ENCODE data around the gene COLQ. TPM values are rescaled to one million over a fixed set of nuclear protein-coding genes. Genes with fewer than 3 reads are reported as not detected.
A peak's percentile ranks its signal among the peaks of the same experiment; 100 is the strongest.

The COLQ gene
- total RNA-seq, 6 donors from 2014 or later: 1.1 to 34.6 (median 2.6) TPM

DNA sequence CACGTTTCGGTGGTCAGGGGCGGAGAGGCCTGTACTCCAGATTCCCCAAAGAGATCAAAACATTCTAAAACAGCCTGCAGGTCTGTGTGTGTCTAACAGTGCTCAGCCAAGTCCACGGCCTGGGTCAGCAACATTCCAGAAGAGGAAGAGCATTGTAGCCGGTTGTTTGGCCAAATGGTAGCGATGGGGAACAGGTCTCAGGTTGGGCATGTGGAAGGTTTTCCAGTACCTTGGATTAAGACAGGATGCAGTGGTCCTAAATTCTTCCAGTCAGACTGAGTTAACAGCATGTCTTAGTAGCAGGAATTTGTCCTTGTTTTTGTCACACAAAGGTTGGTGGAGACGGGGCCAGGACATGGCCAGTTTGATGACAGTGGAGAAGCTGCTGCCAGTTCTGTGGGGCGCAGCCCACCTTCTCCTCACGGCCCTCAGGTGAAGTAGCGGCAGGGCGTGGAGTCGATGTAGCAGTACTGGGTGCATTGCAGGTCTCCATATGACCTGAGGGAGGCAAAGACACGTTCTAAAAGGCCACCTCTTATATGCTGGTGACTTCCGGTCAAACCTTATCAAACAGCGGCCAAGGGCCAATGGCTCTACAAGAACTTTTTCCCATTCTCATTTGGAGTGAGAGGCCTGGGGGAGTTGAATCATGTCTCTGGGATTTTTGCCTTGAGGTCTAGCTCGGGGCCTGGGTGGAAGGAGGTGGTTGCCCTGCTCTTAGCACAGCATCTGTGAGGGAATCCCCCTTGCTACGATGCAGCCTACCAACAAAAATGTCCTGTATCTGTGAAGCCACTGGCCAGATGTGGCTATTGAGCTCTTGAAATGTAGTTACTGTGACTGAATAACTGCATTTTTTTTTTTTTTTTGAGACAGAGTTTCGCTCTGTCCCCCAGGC lies 70.0 kb downstream of the COLQ start:
- DNase-seq: peak in 1 of 2 donors; percentile 32
- no peaks in the 10 kb centered on the region for H3K27me3 ChIP-seq
- H3K9me3 ChIP-seq: no peaks in the 10 kb centered on the region
- H3K4me1 ChIP-seq: no peaks in the 10 kb centered on the region
- TF ChIP-seq POLR2A (IDR thresholded peaks at IDR 0.05) (no peak), POLR2AphosphoS5 (IDR thresholded peaks at IDR 0.05) (no peak), EP300 (IDR thresholded peaks at IDR 0.05) (no peak)
- TF ChIP-seq, protein P1, sequence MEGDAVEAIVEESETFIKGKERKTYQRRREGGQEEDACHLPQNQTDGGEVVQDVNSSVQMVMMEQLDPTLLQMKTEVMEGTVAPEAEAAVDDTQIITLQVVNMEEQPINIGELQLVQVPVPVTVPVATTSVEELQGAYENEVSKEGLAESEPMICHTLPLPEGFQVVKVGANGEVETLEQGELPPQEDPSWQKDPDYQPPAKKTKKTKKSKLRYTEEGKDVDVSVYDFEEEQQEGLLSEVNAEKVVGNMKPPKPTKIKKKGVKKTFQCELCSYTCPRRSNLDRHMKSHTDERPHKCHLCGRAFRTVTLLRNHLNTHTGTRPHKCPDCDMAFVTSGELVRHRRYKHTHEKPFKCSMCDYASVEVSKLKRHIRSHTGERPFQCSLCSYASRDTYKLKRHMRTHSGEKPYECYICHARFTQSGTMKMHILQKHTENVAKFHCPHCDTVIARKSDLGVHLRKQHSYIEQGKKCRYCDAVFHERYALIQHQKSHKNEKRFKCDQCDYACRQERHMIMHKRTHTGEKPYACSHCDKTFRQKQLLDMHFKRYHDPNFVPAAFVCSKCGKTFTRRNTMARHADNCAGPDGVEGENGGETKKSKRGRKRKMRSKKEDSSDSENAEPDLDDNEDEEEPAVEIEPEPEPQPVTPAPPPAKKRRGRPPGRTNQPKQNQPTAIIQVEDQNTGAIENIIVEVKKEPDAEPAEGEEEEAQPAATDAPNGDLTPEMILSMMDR (IDR thresholded peaks at IDR 0.05): no peak
- H3K27ac ChIP-seq: no peak overlapping the region
- ATAC-seq (ENCODE audit: low FRiP score in 2 of 2): no peak
- WGBS, 2 donors: 91 to 93% methylated on average over 18 of the region's 18 CpGs
- H3K36me3 ChIP-seq: no peaks in the 10 kb centered on the region
- H3K4me3 ChIP-seq: no peak overlapping the region

DNA sequence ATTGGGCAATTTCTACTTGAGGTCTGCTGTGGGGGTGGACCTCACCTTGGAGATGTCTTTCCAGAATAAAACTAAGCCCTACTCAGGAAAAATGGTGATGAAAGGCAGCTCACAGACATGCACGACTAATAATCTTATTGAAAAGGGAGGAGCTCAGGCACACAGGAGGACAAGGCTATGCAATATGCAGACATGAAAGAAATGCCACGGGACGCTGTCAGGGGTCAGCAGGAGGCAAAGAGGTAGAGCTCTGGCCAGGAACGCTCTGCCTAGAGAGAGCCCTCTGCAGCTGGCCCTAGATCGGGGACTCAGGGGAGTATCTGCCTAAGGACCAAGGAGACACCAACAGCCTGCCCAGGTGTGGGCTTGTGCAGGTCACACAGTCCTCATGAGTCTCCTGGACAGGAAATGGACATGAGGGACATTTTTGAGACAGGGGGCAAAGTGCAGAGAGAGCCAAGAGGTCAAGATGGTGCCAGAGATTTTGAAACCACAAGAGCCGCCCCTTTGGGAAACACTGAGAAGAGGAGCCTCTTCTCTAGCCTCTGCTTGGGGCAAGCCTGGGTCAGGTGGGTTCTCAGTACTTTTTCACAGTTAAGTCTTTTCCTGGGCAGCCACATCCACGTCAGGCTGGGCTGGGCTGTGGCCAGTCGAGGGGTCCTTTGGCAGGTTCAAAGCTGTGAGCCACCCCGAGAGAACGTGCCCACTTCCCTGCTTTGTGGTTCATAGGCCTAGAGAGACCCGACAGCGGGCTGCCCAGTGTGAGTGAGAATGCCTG lies 70.9 kb downstream of the COLQ start:
- DNase-seq (peak in 1 of 2 donors; percentile 33), ATAC-seq (ENCODE audit: low FRiP score in 2 of 2) (no peak)
- H3K4me3 ChIP-seq: no peak overlapping the region
- TF ChIP-seq, protein P1 (IDR thresholded peaks at IDR 0.05): no peak
- 93 to 94% methylated on average over 12 of the region's 12 CpGs for WGBS, 2 donors
- no peak overlapping the region for H3K27ac ChIP-seq
- no peaks in the 10 kb centered on the region for H3K36me3 ChIP-seq
- no peaks in the 10 kb centered on the region for H3K9me3 ChIP-seq
- H3K27me3 ChIP-seq: no peaks in the 10 kb centered on the region
- H3K4me1 ChIP-seq: no peaks in the 10 kb centered on the region

DNA sequence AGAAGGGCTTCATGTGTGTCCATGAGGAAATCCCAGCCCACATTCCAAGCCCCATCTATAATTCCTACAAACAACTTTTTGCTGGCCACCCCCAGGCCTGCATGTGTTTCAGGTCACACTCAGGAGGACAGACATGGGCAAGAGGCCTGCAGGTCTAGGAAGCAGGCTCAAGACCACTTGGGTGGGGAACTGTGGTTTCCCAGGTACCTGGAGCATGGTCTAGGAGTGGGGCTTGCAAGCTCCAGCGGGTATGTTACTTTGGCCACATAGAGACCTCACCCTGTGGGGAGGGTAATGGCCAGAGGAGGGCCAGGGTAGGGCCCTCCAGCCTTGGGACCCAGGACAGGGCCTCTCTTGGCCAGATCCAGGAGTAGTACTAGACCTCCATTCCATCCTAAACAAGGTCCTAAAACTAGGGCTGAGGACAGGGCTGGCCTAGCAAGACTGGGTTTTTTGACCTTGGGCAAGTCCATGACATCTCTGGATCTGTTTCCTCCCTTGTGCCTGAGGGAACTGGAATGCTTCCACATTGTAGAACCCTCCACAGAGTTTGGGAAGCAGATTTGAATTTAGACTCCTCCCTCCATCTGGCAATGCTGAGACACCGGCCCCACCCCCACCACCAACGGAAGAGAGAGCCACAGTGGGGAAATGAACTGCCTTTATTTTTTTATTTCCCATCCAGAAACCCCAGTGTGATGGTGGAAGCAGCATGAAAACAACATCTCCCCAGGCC lies 71.8 kb downstream of the COLQ start:
- no peak for TF ChIP-seq POLR2AphosphoS5 (IDR thresholded peaks at IDR 0.05)
- no peaks in the 10 kb centered on the region for H3K36me3 ChIP-seq
- H3K9me3 ChIP-seq: no peaks in the 10 kb centered on the region
- DNase-seq (no peak), ATAC-seq (ENCODE audit: low FRiP score in 2 of 2) (no peak)
- 82 to 93% methylated on average over 3 of the region's 3 CpGs for WGBS, 2 donors
- no peaks in the 10 kb centered on the region for H3K4me1 ChIP-seq
- H3K27me3 ChIP-seq: no peaks in the 10 kb centered on the region
- no peak overlapping the region for H3K4me3 ChIP-seq
- H3K27ac ChIP-seq: no peak overlapping the region

DNA sequence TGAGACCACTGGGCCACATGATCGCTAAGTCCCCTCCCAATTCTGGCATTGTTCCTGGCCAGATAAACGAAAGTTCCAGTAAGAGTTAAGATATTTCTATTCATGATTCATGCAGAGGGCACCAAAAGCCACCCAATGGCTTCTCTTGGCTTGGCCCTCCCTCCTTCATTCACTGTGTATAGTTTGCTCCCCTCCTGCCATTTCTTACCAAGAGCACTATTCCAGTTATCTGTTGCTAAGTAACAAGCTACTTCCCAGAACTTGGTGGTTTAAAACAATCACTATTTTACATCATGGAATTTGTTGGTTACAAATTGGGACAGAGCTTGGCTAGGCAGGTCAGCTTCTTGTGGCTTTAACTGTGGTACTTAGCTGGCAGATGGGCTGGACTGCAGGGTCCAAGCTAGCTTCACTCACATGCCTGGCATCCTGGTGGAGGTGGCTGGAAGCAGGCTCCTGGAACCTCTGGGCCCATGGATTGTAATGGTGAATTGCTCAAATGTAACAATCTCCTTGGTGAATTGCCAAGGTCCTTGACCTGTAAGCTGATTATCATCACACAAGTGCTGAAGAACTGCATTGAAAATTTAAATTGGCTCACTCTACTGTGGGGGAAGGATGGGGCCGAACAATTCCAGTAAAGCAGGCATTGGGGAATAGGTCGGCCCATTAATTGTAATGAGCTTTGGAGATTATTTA lies 77.5 kb downstream of the COLQ start:
- Histone ChIP-seq H3K36me3 (peaks cover 0 to 43% (median 26%) of the 10 kb centered on the region in 4 donors), H3K27me3 (no peaks in the 10 kb centered on the region)
- no peak for DNase-seq

More for the DNA sequence above, 77.5 kb downstream of the COLQ start:
- Histone ChIP-seq H3K9me3 (no peaks in the 10 kb centered on the region), H3K27ac (no peak overlapping the region), H3K4me1 (peaks cover 0 to 6% (median 2%) of the 10 kb centered on the region in 4 donors), H3K4me3 (no peak overlapping the region)
- TF ChIP-seq POLR2A (IDR thresholded peaks at IDR 0.05) (no peak), POLR2AphosphoS5 (IDR thresholded peaks at IDR 0.05) (no peak), EP300 (IDR thresholded peaks at IDR 0.05) (no peak)
- TF ChIP-seq, protein P1 (IDR thresholded peaks at IDR 0.05): no peak
- no peak for ATAC-seq (ENCODE audit: low FRiP score in 2 of 2)
- WGBS, 2 donors: 82 to 88% methylated on average over 4 of the region's 4 CpGs
